T-cell (primary cell): ENCODE results near the gene SRRM2. TPM values are rescaled to one million over a fixed set of nuclear protein-coding genes. Genes with fewer than 3 reads are reported as not detected.

Source experiments
- ATAC-seq, 4 experiments: fragments of 200-7000 bp in 3 of 4; fragments of 150-1000 bp in 1 of 4; cut with Tn5 transposase; replicated peaks in 1 of 4; 1 replicate in 3 of 4; 2 replicates in 1 of 4; pipeline ENCODE4 v1.10.0; 2021; ENCODE audit warnings: moderate library complexity in 3 of 4, mild to moderate bottlenecking in 2 of 4, moderate number of reproducible peaks in 1 of 4
- CTCF ChIA-PET, 2 donors: fragments of 300-600 bp; sonication (Branson Sonifier 250); formaldehyde crosslinking; loops; one replicate each; lab custom pipeline; 2022; ENCODE audit warnings: antibody characterized with exemption in 2 of 2; lab: Charles Lee
- POLR2A ChIA-PET, 2 donors: fragments of 300-600 bp; sonication (Branson Sonifier 250); formaldehyde crosslinking; loops; one replicate each; lab custom pipeline; 2022; ENCODE audit warnings: antibody characterized with exemption in 2 of 2; lab: Charles Lee
- DNase-seq, 35 experiments: peaks; one replicate each; pipeline versions ENCODE4 v3.0.0 to v3.0.0-alpha.2; 2013 to 2023
- H3K27ac ChIP-seq: one replicate; pipeline ENCODE4 v1.5.1; 2013; ENCODE audit warnings: low read length
- H3K27me3 ChIP-seq, 2 experiments: replicated peaks in 1 of 2; 1 replicate in 1 of 2; 2 replicates in 1 of 2; pipeline versions ENCODE4 v1.6.1 to v1.7.0; 2013; ENCODE audit warnings: low read length in 1 of 2, mixed read lengths in 1 of 2; ENCODE audit not compliant: control insufficient read depth in 2 of 2, insufficient read depth in 2 of 2; ENCODE audit errors: extremely low read depth in 1 of 2
- H3K36me3 ChIP-seq, 2 donors: 1 replicate in 1 of 2; 2 replicates in 1 of 2; pipeline versions ENCODE4 v1.6.1 to v1.7.0; 2013; ENCODE audit warnings: low read length in 1 of 2; ENCODE audit not compliant: control insufficient read depth in 2 of 2, insufficient read depth in 1 of 2; ENCODE audit errors: extremely low read depth in 1 of 2
- H3K4me1 ChIP-seq, 2 experiments: 1 replicate in 1 of 2; 2 replicates in 1 of 2; pipeline versions ENCODE4 v1.6.1 to v1.7.0; 2013; ENCODE audit warnings: low read length in 2 of 2, mixed read lengths in 1 of 2; ENCODE audit not compliant: insufficient read depth in 2 of 2, control insufficient read depth in 1 of 2; ENCODE audit errors: extremely low read depth in 1 of 2
- H3K4me3 ChIP-seq, 2 donors: 1 replicate in 1 of 2; 2 replicates in 1 of 2; pipeline versions ENCODE4 v1.5.1 to v1.7.0; 2013; ENCODE audit warnings: mild to moderate bottlenecking in 2 of 2, low read length in 1 of 2, moderate library complexity in 1 of 2; ENCODE audit not compliant: control insufficient read depth in 1 of 2; ENCODE audit errors: extremely low read depth in 1 of 2
- H3K9me3 ChIP-seq: 2 replicates; pipeline ENCODE4 v1.7.0; 2013
- H3K27ac Mint-ChIP-seq, 2 donors: one replicate each; pipeline ENCODE4 v1.8.0; 2020 to 2021; ENCODE audit warnings: mild to moderate bottlenecking in 2 of 2, mixed read lengths in 2 of 2
- H3K27me3 Mint-ChIP-seq, 2 donors: one replicate each; pipeline ENCODE4 v1.8.0; 2021 to 2022; ENCODE audit warnings: mixed read lengths in 2 of 2
- H3K36me3 Mint-ChIP-seq: one replicate; pipeline ENCODE4 v1.8.0; 2021; ENCODE audit warnings: mixed read lengths
- H3K4me1 Mint-ChIP-seq, 3 donors: one replicate each; pipeline ENCODE4 v1.8.0; 2020 to 2022; ENCODE audit warnings: mixed read lengths in 3 of 3, mild to moderate bottlenecking in 1 of 3
- H3K4me3 Mint-ChIP-seq, 3 donors: one replicate each; pipeline ENCODE4 v1.8.0; 2020 to 2022; ENCODE audit warnings: mild to moderate bottlenecking in 3 of 3, mixed read lengths in 3 of 3, moderate library complexity in 3 of 3
- H3K9me3 Mint-ChIP-seq, 3 donors: one replicate each; pipeline ENCODE4 v1.8.0; 2020 to 2022; ENCODE audit warnings: mixed read lengths in 3 of 3
- WGBS: methylation state at CpG from one replicate; pipeline ENCODE4 v1.1.5; 2013; ENCODE audit warnings: missing lambda C conversion rate; ENCODE audit not compliant: insufficient coverage; 5-methylcytosine and 5-hydroxymethylcytosine counted together
- total RNA-seq, 35 experiments: library from RNA in 6 of 35; stranded (reverse) in 6 of 35; fragments of 120-200 nt in 1 of 35; gene quantifications; one replicate each; pipeline versions ENCODE4 v1.2.1 to v1.2.4 and lab custom pipeline; 2013 to 2026

SRRM2 gene
- total RNA-seq, 5 donors from 2014 or later (not counting 1 experiment from before 2014, with no cell fraction given): 784 to 1,343 (median 947) TPM

DNA sequence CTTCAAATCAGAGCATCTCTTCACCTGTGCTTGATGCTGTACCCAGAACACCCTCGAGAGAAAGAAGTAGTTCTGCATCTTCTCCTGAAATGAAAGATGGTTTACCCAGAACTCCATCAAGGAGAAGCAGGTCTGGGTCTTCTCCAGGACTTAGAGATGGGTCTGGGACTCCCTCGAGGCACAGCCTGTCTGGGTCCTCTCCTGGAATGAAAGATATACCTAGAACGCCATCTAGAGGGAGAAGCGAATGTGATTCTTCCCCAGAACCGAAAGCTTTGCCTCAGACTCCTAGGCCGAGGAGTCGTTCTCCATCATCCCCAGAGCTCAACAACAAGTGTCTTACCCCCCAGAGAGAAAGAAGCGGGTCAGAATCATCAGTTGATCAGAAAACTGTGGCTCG lies 12.3 kb downstream of the SRRM2 start:
- Mint-ChIP-seq H3K27me3 (no peaks in the 10 kb centered on the region), H3K9me3 (no peaks in the 10 kb centered on the region), H3K4me3 (peak overlapping the region in 1 of 3 donors; percentile 40), H3K4me1 (peaks cover 15 to 58% (median 16%) of the 10 kb centered on the region in 3 donors), H3K27ac (no peak overlapping the region), H3K36me3 (peaks cover 92% of the 10 kb centered on the region)
- ChIA-PET CTCF (no interaction called here), POLR2A (interaction anchor here (0.6 to 1.2 kb wide), 3 partner anchors 11 to 1259 kb away, joined by 3 to 4 read pairs (median 3); no protein-coding TSS in a partner anchor)
- H3K27ac ChIP-seq: no peak overlapping the region
- peaks cover 24 to 100% of the 10 kb centered on the region in 2 donors for H3K36me3 ChIP-seq
- peaks cover 0 to 13% of the 10 kb centered on the region in 2 experiments for H3K4me1 ChIP-seq
- ATAC-seq (no peak), DNase-seq (no peak)
- H3K4me3 ChIP-seq: no peak overlapping the region
- no peaks in the 10 kb centered on the region for H3K27me3 ChIP-seq
- H3K9me3 ChIP-seq: no peaks in the 10 kb centered on the region
- 89% methylated on average over 6 of the region's 9 CpGs for WGBS

DNA sequence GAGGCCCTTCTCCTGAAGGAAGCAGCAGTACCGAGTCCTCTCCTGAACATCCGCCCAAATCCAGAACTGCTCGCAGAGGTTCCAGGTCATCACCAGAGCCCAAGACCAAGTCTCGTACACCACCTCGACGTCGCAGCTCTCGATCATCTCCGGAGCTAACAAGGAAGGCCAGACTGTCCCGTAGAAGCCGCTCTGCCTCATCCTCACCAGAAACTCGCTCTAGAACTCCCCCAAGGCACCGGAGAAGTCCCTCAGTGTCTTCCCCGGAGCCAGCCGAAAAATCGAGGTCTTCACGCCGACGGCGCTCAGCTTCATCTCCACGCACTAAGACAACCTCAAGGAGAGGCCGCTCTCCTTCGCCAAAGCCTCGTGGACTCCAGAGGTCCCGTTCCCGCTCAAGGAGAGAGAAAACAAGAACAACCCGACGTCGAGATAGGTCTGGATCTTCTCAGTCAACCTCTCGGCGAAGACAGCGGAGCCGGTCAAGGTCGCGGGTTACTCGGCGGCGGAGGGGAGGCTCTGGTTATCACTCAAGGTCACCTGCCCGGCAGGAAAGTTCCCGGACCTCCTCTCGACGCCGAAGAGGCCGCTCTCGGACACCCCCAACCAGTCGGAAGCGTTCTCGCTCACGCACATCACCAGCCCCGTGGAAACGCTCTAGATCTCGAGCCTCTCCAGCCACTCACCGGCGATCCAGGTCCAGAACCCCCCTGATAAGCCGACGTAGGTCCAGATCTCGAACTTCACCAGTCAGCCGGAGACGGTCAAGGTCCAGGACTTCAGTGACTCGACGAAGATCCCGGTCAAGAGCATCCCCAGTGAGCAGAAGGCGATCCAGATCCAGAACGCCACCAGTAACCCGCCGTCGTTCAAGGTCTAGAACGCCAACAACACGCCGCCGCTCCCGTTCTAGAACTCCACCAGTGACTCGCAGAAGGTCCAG lies 13.3 kb downstream of the SRRM2 start:
- Mint-ChIP-seq H3K9me3 (no peaks in the 10 kb centered on the region), H3K4me1 (peaks cover 10 to 54% (median 14%) of the 10 kb centered on the region in 3 donors), H3K36me3 (peaks cover 87% of the 10 kb centered on the region), H3K4me3 (peak overlapping the region in 1 of 3 donors; percentile 40), H3K27me3 (no peaks in the 10 kb centered on the region), H3K27ac (no peak overlapping the region)
- H3K4me3 ChIP-seq: no peak overlapping the region
- DNase-seq: no peak
- no peak for ATAC-seq
- ChIA-PET CTCF (no interaction called here), POLR2A (interaction anchor here (0.5 to 2.0 kb wide), 3 partner anchors 8 to 142 kb away, joined by 3 to 13 read pairs (median 11); no protein-coding TSS in a partner anchor)
- H3K36me3 ChIP-seq: peaks cover 27 to 100% of the 10 kb centered on the region in 2 donors
- WGBS: 97% methylated on average over 64 of the region's 73 CpGs
- no peaks in the 10 kb centered on the region for H3K27me3 ChIP-seq
- H3K4me1 ChIP-seq: peaks cover 0 to 21% of the 10 kb centered on the region in 2 experiments
- no peaks in the 10 kb centered on the region for H3K9me3 ChIP-seq
- no peak overlapping the region for H3K27ac ChIP-seq

DNA sequence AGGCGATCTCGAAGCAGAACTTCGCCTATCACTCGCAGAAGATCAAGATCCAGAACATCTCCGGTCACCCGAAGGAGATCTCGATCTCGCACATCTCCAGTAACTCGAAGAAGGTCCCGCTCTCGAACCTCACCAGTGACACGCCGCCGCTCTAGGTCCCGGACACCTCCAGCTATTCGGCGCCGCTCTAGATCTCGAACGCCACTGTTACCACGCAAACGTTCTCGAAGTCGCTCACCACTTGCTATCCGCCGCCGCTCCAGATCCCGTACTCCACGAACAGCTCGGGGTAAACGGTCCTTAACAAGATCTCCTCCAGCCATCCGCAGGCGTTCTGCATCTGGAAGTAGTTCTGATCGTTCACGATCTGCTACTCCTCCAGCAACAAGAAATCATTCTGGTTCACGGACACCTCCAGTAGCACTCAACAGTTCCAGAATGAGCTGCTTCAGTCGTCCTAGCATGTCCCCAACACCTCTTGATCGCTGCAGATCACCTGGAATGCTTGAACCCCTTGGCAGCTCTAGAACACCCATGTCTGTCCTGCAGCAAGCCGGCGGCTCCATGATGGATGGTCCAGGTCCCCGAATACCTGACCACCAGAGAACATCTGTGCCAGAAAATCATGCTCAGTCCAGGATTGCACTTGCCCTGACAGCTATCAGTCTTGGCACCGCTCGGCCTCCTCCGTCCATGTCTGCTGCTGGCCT lies 14.1 kb downstream of the SRRM2 start:
- peaks cover 86% of the 10 kb centered on the region for H3K36me3 Mint-ChIP-seq
- WGBS: 97% methylated on average over 44 of the region's 44 CpGs

DNA sequence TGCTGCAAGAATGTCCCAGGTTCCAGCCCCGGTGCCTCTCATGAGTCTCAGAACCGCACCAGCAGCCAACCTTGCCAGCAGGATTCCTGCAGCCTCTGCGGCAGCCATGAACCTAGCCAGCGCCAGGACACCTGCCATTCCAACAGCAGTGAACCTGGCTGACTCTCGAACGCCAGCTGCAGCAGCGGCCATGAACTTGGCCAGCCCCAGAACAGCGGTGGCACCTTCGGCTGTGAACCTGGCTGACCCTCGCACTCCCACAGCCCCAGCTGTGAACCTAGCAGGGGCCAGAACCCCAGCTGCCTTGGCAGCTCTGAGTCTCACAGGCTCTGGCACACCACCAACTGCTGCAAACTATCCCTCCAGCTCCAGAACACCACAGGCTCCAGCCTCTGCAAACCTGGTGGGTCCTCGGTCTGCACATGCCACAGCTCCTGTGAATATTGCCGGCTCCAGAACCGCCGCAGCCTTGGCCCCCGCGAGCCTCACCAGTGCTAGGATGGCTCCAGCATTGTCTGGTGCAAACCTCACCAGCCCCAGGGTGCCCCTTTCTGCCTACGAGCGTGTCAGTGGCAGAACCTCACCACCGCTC lies 14.8 kb downstream of the SRRM2 start:
- peaks cover 35 to 100% of the 10 kb centered on the region in 2 donors for H3K36me3 ChIP-seq
- H3K27me3 ChIP-seq: no peaks in the 10 kb centered on the region
- ChIA-PET POLR2A (interaction anchor here in 1 of 2 donors (2.0 kb wide), 1 partner anchor 10 kb away, joined by 13 read pairs; no protein-coding TSS in a partner anchor), CTCF (no interaction called here)
- Mint-ChIP-seq H3K9me3 (no peaks in the 10 kb centered on the region), H3K4me3 (peak overlapping the region in 1 of 3 donors; percentile 51), H3K27me3 (no peaks in the 10 kb centered on the region), H3K27ac (no peak overlapping the region), H3K36me3 (peaks cover 82% of the 10 kb centered on the region), H3K4me1 (peaks cover 14 to 57% (median 20%) of the 10 kb centered on the region in 3 donors)
- H3K27ac ChIP-seq: no peak overlapping the region
- peaks cover 0 to 22% of the 10 kb centered on the region in 2 experiments for H3K4me1 ChIP-seq
- WGBS: 96% methylated on average over 19 of the region's 19 CpGs
- no peak overlapping the region for H3K4me3 ChIP-seq
- ATAC-seq: no peak
- H3K9me3 ChIP-seq: no peaks in the 10 kb centered on the region
- DNase-seq: no peak

More for the DNA sequence above, 14.1 kb downstream of the SRRM2 start:
- DNase-seq (no peak), ATAC-seq (no peak)
- Mint-ChIP-seq H3K27me3 (no peaks in the 10 kb centered on the region), H3K4me1 (peaks cover 12 to 59% (median 18%) of the 10 kb centered on the region in 3 donors), H3K9me3 (no peaks in the 10 kb centered on the region), H3K27ac (no peak overlapping the region), H3K4me3 (peak overlapping the region in 1 of 3 donors; percentile 40)
- Histone ChIP-seq H3K27ac (no peak overlapping the region), H3K9me3 (no peaks in the 10 kb centered on the region), H3K27me3 (no peaks in the 10 kb centered on the region), H3K4me1 (peaks cover 0 to 22% of the 10 kb centered on the region in 2 experiments), H3K36me3 (peaks cover 28 to 100% of the 10 kb centered on the region in 2 donors), H3K4me3 (no peak overlapping the region)
- POLR2A ChIA-PET: interaction anchor here in 1 of 2 donors (2.0 kb wide), 1 partner anchor 9 kb away, joined by 13 read pairs; no protein-coding TSS in a partner anchor
- CTCF ChIA-PET: no interaction called here

DNA sequence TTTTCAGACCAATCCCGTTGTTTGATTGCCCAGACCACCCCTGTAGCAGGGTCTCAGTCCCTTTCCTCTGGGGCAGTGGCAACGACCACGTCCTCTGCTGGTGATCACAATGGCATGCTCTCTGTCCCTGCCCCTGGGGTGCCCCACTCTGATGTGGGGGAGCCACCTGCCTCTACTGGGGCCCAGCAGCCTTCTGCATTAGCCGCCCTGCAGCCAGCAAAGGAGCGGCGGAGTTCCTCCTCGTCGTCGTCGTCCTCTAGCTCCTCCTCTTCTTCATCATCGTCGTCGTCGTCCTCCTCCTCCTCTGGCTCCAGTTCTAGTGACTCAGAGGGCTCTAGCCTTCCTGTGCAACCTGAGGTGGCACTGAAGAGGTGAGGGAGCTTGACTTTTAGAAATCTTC lies 15.5 kb downstream of the SRRM2 start:
- H3K4me3 ChIP-seq: no peak overlapping the region
- ATAC-seq (no peak), DNase-seq (no peak)
- Mint-ChIP-seq H3K27ac (no peak overlapping the region), H3K36me3 (peaks cover 80% of the 10 kb centered on the region), H3K27me3 (no peaks in the 10 kb centered on the region), H3K4me1 (peaks cover 19 to 57% (median 22%) of the 10 kb centered on the region in 3 donors), H3K4me3 (peak overlapping the region in 1 of 3 donors; percentile 51), H3K9me3 (no peaks in the 10 kb centered on the region)
- H3K4me1 ChIP-seq: peaks cover 0 to 22% of the 10 kb centered on the region in 2 experiments
- H3K9me3 ChIP-seq: no peaks in the 10 kb centered on the region
- H3K27me3 ChIP-seq: no peaks in the 10 kb centered on the region
- H3K27ac ChIP-seq: no peak overlapping the region
- ChIA-PET CTCF (interaction anchor here in 1 of 2 donors (0.6 kb wide), 1 partner anchor 19 kb away, joined by 5 read pairs; no protein-coding TSS in a partner anchor), POLR2A (interaction anchor here (0.5 to 2.0 kb wide), 4 partner anchors 10 to 15 kb away, joined by 4 to 13 read pairs (median 8); no protein-coding TSS in a partner anchor)
- H3K36me3 ChIP-seq: peaks cover 36 to 100% of the 10 kb centered on the region in 2 donors
- WGBS: 98% methylated on average over 6 of the region's 14 CpGs
